ENCODE results near the gene PNLIPRP1. TPM values are rescaled to one million over a fixed set of nuclear protein-coding genes. Genes with fewer than 3 reads are reported as not detected.

PNLIPRP1 gene
- total RNA-seq = 1 to 10 TPM in 1 of 9 donors, under 1 TPM in 3, not detected in 5; 0.52 to 1.5 (median 0.67) TPM
- polyA plus RNA-seq = under 1 TPM in 1 of 2 donors, not detected in 1; 0.08 TPM
- long read RNA-seq, donor 1 = 0 reads
- long read RNA-seq, donor 2 = 0 reads
- long read RNA-seq, donor 3 = 0 reads

DNA sequence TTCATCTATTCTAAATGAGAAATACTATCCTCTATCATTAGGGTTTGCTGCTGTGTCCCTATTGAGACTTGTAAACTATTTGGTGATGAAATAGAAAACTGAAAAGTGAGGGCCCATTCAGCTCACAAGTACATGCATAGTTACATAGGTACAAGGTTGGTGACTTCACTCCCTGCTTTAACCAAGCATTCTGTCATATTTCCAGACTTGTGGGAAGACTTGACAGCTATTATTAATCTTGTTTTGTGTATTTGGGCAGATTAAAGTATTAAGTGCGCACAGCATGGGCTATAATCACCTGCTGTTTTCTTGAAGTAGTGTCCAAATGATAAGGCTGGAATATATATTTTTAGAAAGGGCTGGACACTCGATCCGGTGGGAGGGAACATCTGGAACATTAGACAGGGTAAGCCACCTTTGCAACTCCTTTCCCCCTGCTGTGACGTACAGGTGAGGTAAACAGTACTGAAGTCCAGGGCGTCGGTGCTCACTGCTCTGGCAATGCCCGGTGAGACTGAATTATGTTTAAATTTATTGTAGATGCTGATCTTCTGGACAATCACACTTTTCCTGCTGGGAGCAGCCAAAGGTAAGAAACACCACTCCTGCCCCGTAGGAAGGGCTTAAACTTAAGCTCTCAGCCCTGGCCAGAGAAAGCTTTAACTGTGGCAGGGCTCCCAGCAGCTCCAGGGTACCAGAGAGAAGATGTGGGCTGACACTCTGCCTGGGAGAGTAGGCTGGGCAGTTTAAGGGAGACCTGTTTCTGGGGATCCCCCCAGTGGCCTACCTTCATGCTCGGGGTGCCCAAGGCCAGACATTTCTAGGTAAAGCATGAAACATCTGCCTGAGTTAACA lies at the start of gene PNLIPRP1:
Gene PNLIPRP1, plus strand, starts transcription at position 370 of the 855 bp plus-strand sequence. Its CDS starts 171 bp downstream, at position 541.
- H3K36me3 ChIP-seq = no peaks in the 10 kb centered on the region
- no peaks in the 10 kb centered on the region for H3K4me1 ChIP-seq
- peaks cover 0 to 5% (median 0%) of the 10 kb centered on the region in 12 donors for H3K9me3 ChIP-seq
- no peak for DNase-seq
- H3K27me3 ChIP-seq = no peaks in the 10 kb centered on the region
- ATAC-seq = no peak
- 67 to 76% (median 70%) methylated on average over 9 of the region's 9 CpGs for WGBS, 4 donors
- H3K27ac ChIP-seq = no peak within 1 kb of the TSS
- H3K4me3 ChIP-seq = no peak within 1 kb of the TSS
- TF ChIP-seq POLR2A (IDR thresholded peaks at IDR 0.05) = no peak
- TF ChIP-seq, protein P1, sequence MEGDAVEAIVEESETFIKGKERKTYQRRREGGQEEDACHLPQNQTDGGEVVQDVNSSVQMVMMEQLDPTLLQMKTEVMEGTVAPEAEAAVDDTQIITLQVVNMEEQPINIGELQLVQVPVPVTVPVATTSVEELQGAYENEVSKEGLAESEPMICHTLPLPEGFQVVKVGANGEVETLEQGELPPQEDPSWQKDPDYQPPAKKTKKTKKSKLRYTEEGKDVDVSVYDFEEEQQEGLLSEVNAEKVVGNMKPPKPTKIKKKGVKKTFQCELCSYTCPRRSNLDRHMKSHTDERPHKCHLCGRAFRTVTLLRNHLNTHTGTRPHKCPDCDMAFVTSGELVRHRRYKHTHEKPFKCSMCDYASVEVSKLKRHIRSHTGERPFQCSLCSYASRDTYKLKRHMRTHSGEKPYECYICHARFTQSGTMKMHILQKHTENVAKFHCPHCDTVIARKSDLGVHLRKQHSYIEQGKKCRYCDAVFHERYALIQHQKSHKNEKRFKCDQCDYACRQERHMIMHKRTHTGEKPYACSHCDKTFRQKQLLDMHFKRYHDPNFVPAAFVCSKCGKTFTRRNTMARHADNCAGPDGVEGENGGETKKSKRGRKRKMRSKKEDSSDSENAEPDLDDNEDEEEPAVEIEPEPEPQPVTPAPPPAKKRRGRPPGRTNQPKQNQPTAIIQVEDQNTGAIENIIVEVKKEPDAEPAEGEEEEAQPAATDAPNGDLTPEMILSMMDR (IDR thresholded peaks at IDR 0.05) = no peak
- intact Hi-C loops (cut with DNase I) = no loop called here

DNA sequence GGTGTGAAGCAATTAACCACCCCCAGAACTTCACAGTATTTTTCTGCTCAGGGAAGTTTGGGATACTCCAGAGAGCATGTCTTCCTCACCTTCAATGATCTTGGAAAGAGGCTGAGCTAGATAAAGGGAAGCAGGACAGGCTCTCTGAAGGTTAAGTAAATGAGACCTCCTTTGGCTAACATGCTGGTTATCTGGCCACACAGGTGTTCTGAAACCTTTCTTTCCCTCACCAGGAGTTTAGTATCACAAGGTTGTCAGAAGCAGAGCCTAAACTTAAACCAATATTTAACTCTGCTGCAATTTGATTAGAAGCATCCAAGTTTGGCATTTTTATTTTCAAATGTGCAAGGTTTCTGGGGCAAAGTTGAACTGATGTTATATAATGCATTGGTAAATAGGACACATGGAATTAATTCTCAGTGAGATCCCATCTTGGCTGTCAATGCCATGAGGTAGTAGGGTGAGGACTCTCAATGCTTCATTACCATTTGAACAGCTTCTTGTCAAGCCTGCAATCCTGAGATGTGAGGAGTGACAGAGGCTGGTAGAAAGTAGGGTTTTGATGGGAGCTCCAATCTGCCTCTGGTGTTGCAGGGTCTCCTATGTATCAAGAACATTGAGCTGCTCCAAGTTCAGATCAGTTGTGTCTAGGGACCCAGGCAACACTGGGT lies 48.6 kb upstream of the PNLIPRP1 start:
- Histone ChIP-seq H3K27ac (no peak overlapping the region), H3K27me3 (peaks cover 0 to 7% (median 0%) of the 10 kb centered on the region in 9 donors), H3K9me3 (peaks cover 0 to 10% (median 0%) of the 10 kb centered on the region in 12 donors), H3K4me3 (no peak overlapping the region), H3K36me3 (no peaks in the 10 kb centered on the region), H3K4me1 (no peaks in the 10 kb centered on the region)
- TF ChIP-seq, protein P1 (IDR thresholded peaks at IDR 0.05) = no peak
- no peak for TF ChIP-seq POLR2A (IDR thresholded peaks at IDR 0.05)
- intact Hi-C loops (cut with DNase I) = no loop called here
- DNase-seq = no peak
- no peak for ATAC-seq

DNA sequence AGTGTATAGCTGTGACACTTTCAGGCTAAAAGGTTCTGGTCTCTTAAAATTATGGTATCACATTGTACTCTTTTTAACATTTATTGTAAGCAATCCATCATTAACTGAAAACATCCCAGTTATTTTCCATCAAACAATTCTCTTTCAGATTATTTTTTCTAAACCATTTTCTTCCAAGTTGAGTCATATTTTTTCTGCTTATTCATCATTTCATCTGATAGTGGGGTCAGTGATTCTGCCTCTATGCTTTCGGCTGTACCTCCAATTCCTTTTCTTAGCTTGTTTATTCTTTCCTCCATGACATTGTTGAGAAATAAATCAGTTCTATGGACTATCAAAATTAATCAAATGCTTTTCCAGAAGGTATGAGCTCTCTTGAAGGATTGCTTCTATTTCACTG lies 45.6 kb upstream of the PNLIPRP1 start:
- no peak for ATAC-seq
- 75 to 90% (median 81%) methylated on average over 1 of the region's 1 CpG for WGBS, 4 donors
- H3K27me3 ChIP-seq = peaks cover 0 to 7% (median 0%) of the 10 kb centered on the region in 9 donors
- H3K4me1 ChIP-seq = no peaks in the 10 kb centered on the region
- H3K9me3 ChIP-seq = no peaks in the 10 kb centered on the region
- no peak overlapping the region for H3K4me3 ChIP-seq
- no peak overlapping the region for H3K27ac ChIP-seq
- H3K36me3 ChIP-seq = no peaks in the 10 kb centered on the region
- intact Hi-C loops (cut with DNase I) = no loop called here
- TF ChIP-seq POLR2A (IDR thresholded peaks at IDR 0.05) = no peak
- TF ChIP-seq, protein P1 (IDR thresholded peaks at IDR 0.05) = no peak
- DNase-seq = no peak

DNA sequence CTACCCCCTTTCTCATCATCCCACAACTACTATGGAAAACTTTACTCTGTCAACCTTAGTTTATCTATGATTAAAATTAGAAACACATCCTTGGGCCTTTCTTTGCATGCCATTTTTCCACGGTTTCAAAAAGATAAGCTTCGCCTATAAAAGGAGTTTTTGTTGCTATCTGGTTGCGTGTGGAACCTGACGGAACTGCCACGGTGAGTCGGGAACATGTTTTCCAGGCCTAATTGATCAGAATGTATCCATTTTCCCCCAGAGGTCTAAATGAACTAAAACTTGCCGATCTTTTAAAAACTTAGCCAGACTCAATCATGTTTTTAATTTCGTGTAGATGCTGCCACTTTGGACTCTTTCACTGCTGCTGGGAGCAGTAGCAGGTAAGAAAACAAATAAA lies 45.0 kb upstream of the PNLIPRP1 start, which contains the start of gene PNLIP:
Gene PNLIP, plus strand, starts transcription at position 176 of the 400 bp plus-strand sequence. Its CDS starts 162 bp downstream, at position 338.
- intact Hi-C loops (cut with DNase I) = no loop called here
- no peak within 1 kb of the TSS for H3K4me3 ChIP-seq
- no peaks in the 10 kb centered on the region for H3K9me3 ChIP-seq
- H3K27me3 ChIP-seq = peaks cover 0 to 7% (median 0%) of the 10 kb centered on the region in 9 donors
- ATAC-seq = no peak
- no peak within 1 kb of the TSS for H3K27ac ChIP-seq
- WGBS, 4 donors = 51 to 65% (median 61%) methylated on average over 8 of the region's 8 CpGs
- no peaks in the 10 kb centered on the region for H3K36me3 ChIP-seq
- TF ChIP-seq, protein P1 (IDR thresholded peaks at IDR 0.05) = no peak
- no peak for TF ChIP-seq POLR2A (IDR thresholded peaks at IDR 0.05)
- no peak for DNase-seq
- H3K4me1 ChIP-seq = no peaks in the 10 kb centered on the region
